Muscle layer of duodenum (tissue), 2 donors: ENCODE measurements around the gene GAA.

Source experiments
- H3K27ac ChIP-seq: one replicate; pipeline ENCODE4 v1.7.0; 2013; ENCODE audit warnings: mild to moderate bottlenecking, low read length
- H3K27me3 ChIP-seq: one replicate; pipeline ENCODE4 v1.7.0; 2013; ENCODE audit warnings: low read depth, mild to moderate bottlenecking, control low read depth, low read length
- H3K36me3 ChIP-seq, 2 donors: one replicate each; pipeline ENCODE4 v1.7.0; 2013; ENCODE audit warnings: low read length in 2 of 2, control low read depth in 1 of 2, mild to moderate bottlenecking in 1 of 2; ENCODE audit not compliant: insufficient read depth in 2 of 2, control insufficient read depth in 1 of 2
- H3K4me1 ChIP-seq, 2 donors: one replicate each; pipeline ENCODE4 v1.7.0; 2013; ENCODE audit warnings: low read length in 2 of 2, mild to moderate bottlenecking in 2 of 2, control low read depth in 1 of 2, moderate library complexity in 1 of 2; ENCODE audit not compliant: insufficient read depth in 2 of 2, control insufficient read depth in 1 of 2
- H3K4me3 ChIP-seq, 2 donors: one replicate each; pipeline ENCODE4 v1.7.0; 2013; ENCODE audit warnings: low read length in 2 of 2, low read depth in 1 of 2, mild to moderate bottlenecking in 1 of 2
- H3K9me3 ChIP-seq, 2 donors: one replicate each; pipeline ENCODE4 v1.7.0; 2013; ENCODE audit warnings: low read length in 2 of 2, control low read depth in 1 of 2, mild to moderate bottlenecking in 1 of 2; ENCODE audit not compliant: control insufficient read depth in 1 of 2
- donor health status: healthy.

The GAA gene

DNA sequence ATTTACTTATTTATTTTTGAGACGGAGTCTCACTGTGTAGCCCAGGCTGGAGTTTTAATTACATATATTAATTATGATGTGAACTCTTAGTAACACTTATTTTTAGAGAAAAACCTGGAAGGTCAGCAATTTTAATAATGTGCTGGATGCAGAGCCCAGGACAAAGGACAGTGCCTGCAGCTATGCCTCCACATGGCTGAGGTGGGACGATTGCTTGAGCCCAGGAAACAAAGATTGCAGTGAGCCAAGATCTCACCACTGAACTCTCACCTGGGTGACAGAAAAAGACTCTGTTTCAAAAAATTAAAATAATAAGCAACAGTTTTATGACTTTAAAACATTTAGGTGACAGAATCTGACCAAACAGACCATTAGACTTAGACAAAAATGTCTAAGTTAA is 57.5 kb downstream of the GAA start:
- no peaks in the 10 kb centered on the region for H3K4me1 ChIP-seq
- H3K27me3 ChIP-seq: no peaks in the 10 kb centered on the region
- no peak overlapping the region for H3K4me3 ChIP-seq
- no peak overlapping the region for H3K27ac ChIP-seq
- H3K36me3 ChIP-seq: no peaks in the 10 kb centered on the region
- H3K9me3 ChIP-seq: no peaks in the 10 kb centered on the region

DNA sequence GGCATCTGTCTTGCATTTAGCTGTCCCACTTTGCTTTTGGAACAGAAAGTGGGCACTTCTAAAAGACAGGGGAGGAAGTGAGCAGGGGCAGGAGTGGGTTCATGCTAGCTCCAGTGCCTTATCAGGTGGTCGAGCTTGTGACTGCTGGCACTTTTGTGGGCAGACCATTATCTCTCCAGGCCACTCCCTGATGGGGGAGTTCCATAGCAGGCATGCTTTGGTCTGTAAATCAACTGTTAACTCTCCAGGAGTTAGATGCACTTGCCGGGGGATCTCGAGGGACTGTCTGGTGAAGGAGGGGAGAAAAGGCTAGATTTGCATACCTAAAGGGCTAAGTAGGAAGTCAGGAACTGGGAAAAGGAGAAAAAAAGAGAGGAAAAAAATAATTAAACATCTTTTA is 59.2 kb downstream of the GAA start:
- H3K27ac ChIP-seq: no peak overlapping the region
- no peaks in the 10 kb centered on the region for H3K4me1 ChIP-seq
- H3K9me3 ChIP-seq: no peaks in the 10 kb centered on the region
- no peaks in the 10 kb centered on the region for H3K27me3 ChIP-seq
- no peak overlapping the region for H3K4me3 ChIP-seq
- no peaks in the 10 kb centered on the region for H3K36me3 ChIP-seq

DNA sequence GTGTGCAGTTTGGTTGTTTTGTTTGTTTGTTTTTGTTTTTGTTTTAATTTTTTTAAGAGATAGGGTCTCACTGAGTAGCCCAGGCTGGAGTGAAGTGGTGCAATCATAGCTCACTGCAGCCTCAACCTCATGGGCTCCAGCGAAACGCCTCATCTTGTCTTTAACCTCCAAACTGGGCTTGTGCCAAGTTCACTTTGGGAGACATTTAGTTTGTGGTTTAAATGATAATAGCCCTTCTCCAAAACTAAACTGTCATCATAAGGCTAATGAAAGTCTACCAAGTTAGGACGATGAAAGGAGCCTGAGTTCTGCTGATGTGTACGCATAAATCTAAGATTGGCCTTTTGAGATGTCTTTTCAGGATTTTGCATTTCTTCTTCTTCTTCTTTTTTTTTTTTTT is 62.0 kb downstream of the GAA start:
- Histone ChIP-seq H3K9me3 (no peaks in the 10 kb centered on the region), H3K27ac (no peak overlapping the region), H3K4me3 (no peak overlapping the region), H3K4me1 (no peaks in the 10 kb centered on the region), H3K36me3 (no peaks in the 10 kb centered on the region), H3K27me3 (no peaks in the 10 kb centered on the region)

DNA sequence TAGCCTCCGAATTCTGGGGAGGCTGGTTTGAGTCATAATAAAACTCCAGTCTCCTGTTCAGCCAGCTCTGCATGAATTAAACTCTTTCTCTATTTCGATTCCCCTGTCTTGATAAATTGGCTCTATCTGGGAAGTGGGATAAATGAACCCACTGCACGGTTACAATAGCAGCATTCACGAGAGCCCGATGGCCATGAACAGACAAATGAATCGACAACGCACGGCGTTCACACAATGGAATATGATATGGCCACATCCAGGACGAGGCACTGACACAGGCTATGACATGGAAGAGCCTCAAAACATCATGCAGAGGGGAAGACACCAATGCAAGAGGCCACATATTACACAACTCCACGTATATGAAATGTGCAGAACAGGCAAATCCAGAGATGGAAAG is 62.8 kb downstream of the GAA start:
- H3K27me3 ChIP-seq: no peaks in the 10 kb centered on the region
- no peaks in the 10 kb centered on the region for H3K36me3 ChIP-seq

DNA sequence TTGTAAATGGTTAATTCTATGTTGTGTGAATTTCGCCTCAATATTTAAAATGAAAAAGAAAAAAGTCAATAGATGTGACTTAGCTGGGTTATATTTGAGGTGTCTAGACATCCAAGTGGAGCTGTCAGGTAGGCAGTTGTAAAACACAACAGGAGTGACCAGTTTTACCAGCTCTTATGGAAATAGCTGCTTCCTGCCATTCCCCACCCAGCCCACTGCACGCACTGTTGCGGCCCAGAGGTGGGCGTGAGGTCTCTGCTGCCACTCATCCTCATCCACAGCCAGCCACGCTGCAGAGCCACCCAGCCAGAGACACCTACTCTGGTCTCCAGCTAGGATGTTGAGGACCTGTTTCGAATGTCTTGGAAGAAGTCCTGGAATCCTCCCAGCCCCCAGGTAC is 65.1 kb downstream of the GAA start:
- no peaks in the 10 kb centered on the region for H3K4me1 ChIP-seq
- no peaks in the 10 kb centered on the region for H3K9me3 ChIP-seq
- H3K27me3 ChIP-seq: no peaks in the 10 kb centered on the region
- no peak overlapping the region for H3K4me3 ChIP-seq
- H3K36me3 ChIP-seq: no peaks in the 10 kb centered on the region
- H3K27ac ChIP-seq: no peak overlapping the region

More for the DNA sequence above, 62.8 kb downstream of the GAA start:
- Histone ChIP-seq H3K4me3 (no peak overlapping the region), H3K4me1 (no peaks in the 10 kb centered on the region), H3K9me3 (no peaks in the 10 kb centered on the region), H3K27ac (no peak overlapping the region)

DNA sequence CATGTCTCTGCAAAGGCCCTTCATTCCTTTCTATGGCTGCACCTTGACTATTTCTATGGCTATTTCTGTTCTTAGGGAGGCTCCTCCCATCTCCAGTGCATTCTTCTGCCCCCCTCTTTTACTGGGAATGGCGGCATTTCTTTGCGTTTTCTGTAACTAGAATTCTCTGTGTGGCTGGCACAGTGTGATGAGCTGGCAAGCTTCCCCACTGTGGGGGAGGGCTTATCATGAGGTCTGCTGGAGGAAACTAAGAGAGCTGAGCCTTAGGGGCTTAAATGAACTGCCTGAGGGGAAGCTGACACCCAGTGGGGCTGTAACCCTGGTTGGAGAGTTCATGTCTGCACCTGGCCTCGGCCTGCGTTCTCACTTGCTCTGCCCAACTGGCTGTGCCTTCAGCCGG is 67.0 kb downstream of the GAA start:
- Histone ChIP-seq H3K4me3 (no peak overlapping the region), H3K4me1 (no peaks in the 10 kb centered on the region), H3K27ac (no peak overlapping the region)

DNA sequence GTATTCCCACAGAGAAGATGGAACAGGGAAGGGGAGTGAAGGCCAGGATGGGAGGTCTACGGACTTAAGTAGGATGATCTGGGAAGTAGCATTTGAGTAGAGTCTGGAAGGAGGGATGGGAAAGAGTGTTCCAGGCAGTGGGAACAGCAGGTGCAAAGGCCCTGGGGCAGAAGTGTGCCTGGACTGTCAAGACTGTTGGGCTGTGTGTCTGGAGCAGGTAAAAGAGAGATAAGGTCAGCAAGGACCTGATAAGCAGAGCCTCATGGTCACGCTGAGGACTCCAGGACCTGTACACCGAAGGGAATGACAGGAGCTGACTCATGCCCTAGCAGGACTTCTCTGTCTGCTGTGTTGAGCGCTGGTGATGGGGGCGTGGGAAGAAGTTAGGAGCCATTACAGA is 67.7 kb downstream of the GAA start:
- no peaks in the 10 kb centered on the region for H3K9me3 ChIP-seq
- H3K4me1 ChIP-seq: no peaks in the 10 kb centered on the region

More for the DNA sequence above, 67.0 kb downstream of the GAA start:
- Histone ChIP-seq H3K36me3 (no peaks in the 10 kb centered on the region), H3K9me3 (no peaks in the 10 kb centered on the region), H3K27me3 (no peaks in the 10 kb centered on the region)

More for the DNA sequence above, 67.7 kb downstream of the GAA start:
- no peaks in the 10 kb centered on the region for H3K36me3 ChIP-seq
- no peak overlapping the region for H3K4me3 ChIP-seq
- no peaks in the 10 kb centered on the region for H3K27me3 ChIP-seq
- H3K27ac ChIP-seq: no peak overlapping the region
